GM11168 (cell line): ENCODE results near the gene CTU2.

Experiments
- in situ Hi-C: fragments of 300-500 bp; cut with MboI; formaldehyde crosslinking; loops from one replicate; pipeline ENCODE4 v1.12.0; 2022; ENCODE audit warnings: low sequenced_read_pairs; ENCODE audit not compliant: unreplicated experiment

The CTU2 gene

DNA sequence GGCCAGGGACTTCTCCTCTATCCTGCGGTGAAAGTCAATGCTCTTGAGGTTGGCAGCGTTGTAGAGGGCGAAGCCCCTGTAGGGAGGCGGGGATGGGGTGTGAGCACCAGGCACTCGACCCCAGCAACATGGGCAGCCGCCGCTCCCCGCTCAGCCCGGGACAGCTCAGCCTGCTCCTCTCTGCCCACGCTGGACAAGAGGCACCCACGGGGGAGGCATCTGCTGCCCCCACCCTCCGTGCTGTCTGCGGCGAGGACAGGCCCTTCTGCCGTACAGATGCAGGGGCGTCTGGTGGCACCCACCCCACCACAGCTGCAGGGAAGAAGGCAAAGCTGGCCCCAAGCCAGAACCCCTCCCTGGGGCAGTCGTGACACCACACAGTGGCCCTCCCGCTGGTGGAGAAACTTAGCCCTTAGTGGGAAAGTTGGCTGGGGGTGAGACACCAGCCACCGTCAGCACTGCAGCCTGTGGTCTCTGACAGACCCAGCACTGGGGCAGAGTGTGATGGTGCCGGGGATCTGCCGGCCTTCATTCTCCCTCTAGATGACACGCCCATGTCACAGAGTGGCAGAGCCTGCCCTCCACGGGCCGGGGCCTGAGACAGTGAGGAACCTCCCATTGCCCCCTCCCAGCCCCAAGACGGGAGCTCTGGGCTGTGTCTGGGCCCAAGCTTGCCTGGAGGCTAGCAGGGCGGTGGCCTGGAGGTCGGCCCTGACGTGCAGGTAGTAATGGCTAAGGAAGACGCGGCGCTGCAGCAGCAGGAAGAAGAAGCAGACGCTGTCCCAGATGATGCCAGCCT lies 19.5 kb downstream of the CTU2 start:
- in situ Hi-C loops = no loop called here

DNA sequence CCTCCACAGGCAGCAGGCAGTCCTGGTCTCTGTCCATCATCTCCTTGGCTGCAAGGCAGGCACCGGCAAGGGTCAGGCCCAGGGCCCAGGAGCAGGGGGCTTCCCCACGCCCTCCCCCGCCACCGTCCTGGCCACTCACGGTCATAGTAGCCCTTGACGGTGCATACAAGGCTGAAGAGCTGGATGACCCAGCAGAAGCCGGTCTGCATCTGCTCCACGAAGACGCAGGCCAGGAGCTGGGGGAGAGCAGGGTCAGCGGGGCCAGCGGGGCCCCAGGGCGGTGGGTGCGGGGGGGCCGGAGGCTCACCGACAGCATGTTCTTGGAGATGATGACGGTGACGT lies 20.1 kb downstream of the CTU2 start:
- in situ Hi-C loops = no loop called here

DNA sequence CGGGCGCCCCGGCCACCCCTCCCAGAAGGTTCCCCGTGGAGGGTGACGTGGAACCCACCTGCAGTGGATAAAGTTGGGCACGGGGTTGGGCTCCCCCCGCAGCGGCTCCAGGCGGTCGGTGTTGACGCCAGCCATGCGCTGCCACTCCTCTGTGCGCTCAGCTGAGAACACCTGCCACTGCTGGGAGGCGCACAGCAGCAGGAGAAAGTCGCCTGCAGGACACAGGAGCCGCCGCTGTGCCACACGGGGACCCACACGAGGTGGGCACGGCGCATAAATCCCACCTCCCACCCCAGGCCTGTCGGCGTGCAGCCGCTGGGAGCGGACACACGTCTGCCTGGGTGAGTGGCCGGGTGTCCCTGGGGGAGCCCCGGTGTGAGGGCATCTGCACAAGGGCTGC lies 20.7 kb downstream of the CTU2 start:
- in situ Hi-C loops = no loop called here

DNA sequence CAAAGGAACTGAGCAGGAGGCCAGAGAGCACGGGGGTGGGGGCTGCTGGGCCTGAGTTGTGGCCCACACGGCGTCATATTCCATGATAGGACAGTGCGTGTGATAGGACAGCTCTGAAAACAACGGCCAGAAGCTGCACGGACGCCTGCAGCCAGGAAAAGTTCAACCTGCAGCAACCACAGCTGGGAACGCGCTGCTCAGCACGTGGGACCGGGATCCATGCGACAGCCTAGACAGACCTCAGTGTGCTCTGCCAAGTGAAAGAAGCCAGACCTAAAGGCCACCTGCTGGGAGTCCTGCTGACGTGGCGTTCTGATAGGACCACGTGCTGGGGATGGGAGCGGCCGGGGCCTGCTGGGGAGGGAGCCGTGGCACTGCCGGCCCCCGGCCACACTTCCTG lies 21.6 kb downstream of the CTU2 start:
- in situ Hi-C loops = no loop called here

DNA sequence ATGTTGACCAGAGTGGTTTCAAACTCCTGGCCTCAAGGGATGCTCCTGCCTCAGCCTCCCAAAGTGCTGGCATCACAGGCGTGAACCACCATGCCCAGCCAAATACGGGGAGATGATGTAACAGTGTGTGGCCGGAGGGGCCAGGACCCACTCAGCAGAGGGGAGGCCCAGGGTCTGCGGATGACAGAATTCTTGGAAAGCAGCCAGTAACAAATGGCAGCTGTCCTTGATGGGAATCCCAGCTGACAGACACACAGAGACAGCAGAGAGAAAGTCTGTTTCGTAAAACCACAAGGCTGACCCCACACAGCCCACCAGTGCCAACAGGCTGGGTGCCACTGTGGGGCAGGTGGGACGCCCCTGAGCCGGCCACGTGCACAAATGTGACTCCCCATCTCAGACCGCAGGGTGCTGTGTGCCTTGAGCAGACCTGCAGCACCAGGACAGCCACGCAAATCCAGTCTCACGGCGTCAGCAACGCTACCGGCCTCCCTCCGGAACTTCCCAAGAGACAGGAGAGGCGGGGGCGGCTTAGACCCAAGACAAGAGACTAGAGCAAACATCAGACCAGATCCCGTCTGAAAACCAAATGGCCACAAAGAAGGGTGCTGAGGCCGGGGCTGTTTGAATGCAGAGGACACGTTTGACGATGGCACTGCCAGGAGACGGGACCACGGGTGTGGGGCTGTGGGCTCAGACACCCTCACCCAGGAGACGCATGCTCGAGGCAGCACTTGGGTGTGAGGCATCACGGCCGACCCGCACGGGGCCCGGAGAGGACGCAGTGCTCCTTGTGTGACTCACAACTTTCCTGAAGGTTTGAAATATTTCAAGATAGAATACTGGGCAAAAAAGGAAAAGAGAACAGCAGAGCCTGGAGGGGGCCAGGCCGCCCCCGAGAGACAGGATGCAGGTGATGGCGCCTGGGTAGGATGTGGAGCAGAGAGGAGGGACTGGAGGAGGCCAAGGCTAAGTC lies 24.6 kb downstream of the CTU2 start:
- in situ Hi-C loops = loop anchor here (10.0 kb wide), 1 partner anchor 54 kb away; the partner anchor contains the start of gene PIEZO1

DNA sequence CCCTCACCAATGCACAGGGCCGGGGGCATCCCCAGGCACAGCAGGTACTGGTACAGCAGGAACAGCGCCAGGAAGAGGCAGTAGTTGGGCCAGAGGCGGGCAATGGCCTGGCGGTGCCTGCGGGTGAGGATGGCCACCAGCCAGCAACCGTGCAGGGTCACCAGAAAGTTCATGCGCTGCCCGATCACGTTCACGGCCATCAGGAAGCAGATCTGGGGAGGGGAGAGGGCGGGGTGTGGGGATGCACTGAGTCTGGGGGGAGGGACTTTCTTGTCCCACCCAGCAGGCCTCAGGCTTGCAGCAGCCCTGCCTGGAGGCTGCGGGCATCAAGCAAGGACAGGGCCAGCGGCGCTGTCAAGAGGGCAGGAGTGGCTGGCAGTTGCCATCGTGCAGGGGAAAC lies 25.4 kb downstream of the CTU2 start:
- in situ Hi-C loops = loop anchor here (10.0 kb wide), 1 partner anchor 53 kb away; the partner anchor contains the start of gene PIEZO1

DNA sequence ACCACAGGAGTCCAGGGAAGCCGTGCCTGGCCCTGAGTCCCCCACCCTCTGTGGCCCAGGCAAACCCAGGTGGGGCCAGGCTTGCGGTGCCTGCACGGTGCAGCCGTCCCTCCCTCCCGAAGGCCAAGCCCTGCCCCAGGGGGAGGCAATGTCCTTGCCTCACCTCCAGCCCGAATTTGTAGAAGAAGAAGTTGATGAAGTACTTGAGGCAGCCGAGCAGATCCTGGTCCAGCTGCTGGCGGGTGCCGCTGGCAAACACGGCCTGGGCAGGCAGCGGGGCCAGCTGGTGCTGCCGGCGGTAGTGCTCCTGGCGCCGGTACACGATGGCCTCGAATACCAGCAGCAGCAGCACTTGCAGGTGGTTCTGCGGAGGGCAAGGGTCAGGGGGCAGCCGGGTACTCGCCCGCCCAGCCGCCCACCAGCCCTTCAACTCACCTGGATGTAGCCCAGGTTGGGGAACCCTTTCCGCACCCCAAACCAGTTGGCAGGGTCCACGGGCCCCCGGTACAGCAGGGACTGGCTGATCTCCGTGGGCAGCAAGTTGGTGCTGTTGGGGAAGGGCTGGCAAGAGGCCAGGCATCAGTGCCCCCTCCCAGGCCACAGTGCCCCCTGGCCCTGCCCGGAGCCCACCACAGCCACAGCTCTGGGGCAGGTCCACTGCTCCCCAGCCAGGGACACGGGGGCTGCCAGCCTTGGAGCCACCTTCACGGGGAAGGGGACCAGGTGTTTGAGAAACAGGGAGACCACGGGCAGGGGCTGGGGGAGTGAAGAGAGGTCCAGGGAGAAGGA lies 26.1 kb downstream of the CTU2 start:
- in situ Hi-C loops = loop anchor here (10.0 kb wide), 1 partner anchor 52 kb away; the partner anchor contains the start of gene PIEZO1

DNA sequence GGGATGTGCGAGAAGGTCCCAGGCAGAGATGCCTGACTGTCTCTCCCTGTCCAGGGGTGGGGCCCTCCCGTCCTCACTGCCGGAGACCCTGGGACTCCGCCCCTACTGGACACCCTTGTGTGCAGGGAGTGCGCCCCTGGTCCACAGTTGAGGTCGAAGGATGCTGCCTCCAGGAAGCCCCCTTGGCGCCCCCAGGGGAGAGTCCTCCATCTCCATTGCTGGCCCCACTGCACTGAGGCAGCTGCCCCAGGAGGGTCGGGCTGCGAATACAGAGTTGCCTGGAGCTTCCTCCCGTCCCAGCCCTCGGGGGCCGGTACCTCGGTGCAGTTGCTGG lies 26.6 kb downstream of the CTU2 start:
- in situ Hi-C loops = loop anchor here (10.0 kb wide), 1 partner anchor 52 kb away; the partner anchor contains the start of gene PIEZO1

DNA sequence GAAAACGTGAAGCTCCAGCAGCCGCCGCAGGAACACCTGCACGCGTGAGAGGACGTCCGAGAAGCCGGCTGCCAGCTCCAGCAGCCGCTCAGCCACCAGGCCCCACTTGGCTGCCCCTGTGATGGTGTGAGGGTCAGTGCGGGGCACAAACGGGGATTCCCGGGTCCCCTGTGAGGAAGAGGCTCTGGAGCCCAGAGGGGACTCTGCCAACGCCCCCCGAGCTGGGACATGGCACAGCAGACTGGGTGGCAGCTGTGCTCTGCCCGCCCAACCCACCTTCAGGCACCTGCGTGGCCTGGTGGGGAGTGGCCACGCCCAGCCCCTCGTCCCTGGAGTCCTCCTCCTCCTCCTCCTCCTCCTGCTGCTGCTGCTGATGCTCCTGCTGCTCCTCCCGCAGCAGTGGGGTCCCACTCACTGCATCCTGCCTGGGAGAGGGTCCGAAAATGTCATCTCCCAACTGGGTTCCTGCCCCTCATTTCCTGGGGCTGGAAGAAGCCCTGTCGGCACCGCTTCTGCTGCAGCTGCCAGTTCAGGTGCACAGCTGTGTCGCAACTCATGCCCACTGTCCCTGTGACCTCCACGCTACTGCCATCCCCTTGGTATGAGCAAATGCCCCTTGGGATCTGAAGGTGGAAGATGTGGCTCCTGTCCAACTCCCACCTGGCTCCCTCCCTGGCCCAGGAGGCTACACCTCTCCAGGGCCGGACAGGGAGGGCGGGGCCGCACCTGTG lies 27.5 kb downstream of the CTU2 start:
- in situ Hi-C loops = loop anchor here (10.0 kb wide), 1 partner anchor 51 kb away; the partner anchor contains the start of gene PIEZO1

DNA sequence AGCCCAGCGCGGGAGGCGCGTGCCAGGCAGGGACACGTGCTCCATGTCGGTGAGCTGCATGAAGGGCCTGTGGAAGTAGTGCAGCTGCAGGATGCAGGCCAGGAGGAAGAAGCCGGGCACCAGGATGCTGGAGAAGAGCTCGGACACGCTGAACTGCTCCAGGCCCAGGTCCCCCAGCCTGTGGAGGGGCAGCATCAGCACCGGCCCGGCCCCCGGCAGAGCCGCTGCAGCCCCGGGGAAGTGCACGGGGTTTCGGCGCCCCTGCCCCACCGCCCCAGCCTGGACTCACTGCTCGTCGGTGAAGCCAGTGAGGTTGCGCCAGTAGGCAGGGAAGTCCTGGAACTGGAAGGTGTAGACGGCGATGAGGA lies 28.0 kb downstream of the CTU2 start:
- in situ Hi-C loops = loop anchor here (10.0 kb wide), 1 partner anchor 50 kb away; the partner anchor contains the start of gene PIEZO1

DNA sequence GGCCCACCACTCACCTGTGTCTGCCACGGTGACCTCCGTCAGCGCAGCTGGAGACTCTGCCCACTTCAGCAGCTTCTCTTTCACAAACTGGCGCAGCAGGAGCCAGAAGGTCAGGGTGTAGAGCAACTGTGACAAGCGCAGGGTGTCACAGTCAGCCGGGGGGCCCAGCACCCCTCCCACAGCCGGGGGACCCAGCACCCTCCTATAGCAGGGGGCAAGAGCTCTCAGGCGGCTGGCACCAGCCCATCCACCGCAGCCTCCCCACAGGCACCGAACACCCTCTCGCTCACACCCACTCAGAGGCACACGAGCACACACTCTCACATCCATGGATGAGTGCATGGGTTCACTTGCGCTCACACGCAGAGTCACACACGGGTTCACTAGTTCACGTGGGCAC lies 28.8 kb downstream of the CTU2 start:
- in situ Hi-C loops = loop anchor here (10.0 kb wide), 1 partner anchor 50 kb away; the partner anchor contains the start of gene PIEZO1

DNA sequence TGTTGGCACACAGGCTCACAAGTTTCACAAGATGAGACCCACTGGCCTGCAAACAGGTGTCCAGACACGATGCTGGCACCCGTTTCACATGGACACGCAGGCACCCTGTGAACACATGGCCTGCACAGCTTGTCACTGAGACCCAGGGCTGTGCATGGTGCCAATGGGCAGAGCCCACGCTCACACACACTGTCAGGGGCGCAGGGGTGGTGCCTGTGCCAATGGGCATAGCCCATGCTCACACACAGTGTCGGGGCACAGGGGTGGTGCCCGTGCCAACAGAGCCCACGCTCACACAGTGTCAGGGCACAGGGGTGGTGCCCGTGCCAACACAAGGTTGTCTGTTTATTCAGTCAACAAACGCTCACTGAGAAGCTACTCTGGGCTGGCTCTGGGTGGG lies 29.3 kb downstream of the CTU2 start:
- in situ Hi-C loops = loop anchor here (10.0 kb wide), 1 partner anchor 49 kb away; the partner anchor contains the start of gene PIEZO1

DNA sequence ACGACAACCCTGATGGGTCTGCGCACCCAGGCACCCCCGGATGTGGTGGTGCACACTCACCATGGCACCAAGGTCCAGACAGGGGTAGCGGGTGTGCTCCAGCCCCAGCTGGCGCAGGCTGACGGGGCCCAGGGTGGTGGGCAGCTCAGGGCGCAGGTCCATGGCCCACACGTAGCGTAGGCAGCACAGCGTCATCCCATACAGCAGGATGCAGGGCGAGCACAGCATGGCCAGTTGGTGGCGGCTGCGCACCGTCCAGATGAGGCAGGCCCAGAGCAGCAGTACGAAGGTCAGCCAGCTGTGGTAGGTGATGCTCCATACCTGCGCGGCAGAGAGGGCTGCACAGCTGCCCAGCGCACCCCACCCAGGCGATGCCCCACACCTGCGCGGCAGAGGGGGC lies 29.8 kb downstream of the CTU2 start:
- in situ Hi-C loops = loop anchor here (10.0 kb wide), 1 partner anchor 49 kb away; the partner anchor contains the start of gene PIEZO1

DNA sequence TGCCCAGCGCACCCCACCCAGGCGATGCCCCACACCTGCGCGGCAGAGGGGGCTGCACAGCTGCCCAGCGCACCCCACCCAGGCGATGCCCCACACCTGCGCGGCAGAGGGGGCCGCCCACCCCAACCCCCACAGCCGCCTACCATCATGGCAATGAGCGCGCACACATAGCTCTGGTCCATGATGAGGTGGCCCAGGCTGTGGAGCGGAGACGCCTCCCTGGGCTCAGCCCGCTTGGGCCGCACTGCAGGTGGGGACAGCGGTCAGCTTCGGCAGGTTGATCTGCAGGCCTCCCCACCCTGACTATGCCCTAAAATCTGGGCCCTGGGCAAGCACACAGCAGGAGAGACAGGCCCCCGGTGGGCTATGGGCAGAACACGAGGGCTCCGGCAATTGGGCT lies 30.2 kb downstream of the CTU2 start:
- in situ Hi-C loops = loop anchor here (10.0 kb wide), 1 partner anchor 48 kb away; the partner anchor contains the start of gene PIEZO1

DNA sequence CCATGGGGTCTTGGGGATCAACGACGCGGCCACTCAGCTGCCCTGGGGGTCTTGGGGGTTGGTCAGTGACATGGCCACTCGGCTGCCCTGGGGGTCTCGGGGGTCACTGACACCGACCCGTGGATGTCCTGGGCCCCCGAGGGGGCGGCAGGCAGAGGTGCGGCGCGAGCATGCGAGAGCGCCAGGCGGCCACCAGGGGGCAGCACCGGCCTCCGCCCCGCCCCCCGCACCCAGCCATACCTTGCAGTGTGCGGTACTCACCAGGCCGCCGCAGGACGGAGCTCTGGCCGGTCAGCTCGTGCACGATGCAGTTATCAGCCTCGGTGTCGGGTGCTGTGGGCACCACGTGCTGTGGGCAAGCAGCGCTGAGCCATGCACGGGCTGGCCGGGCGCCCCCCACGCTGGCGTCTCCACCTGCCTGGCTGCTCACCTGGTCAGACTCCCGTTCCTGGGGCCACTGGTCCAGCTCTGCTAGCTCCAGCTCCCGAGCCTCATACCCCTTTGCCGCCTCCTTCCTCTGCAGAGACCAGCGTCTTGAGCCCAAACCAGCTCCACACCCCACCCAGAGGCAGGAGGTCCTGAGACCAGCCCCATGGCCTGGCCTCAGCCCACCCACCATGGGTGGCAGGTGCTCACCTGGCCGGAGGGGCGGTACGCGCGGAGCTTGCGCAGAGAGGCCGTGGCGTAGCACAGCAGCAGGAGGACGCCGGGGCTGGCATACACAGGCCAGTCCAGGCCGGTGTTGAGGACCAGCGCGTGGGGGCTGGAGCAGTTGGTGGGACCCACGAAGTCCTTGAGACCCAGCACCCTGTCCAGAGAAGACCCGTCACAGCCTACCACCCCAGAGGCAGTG lies 31.2 kb downstream of the CTU2 start:
- in situ Hi-C loops = loop anchor here (10.0 kb wide), 1 partner anchor 47 kb away; the partner anchor contains the start of gene PIEZO1

DNA sequence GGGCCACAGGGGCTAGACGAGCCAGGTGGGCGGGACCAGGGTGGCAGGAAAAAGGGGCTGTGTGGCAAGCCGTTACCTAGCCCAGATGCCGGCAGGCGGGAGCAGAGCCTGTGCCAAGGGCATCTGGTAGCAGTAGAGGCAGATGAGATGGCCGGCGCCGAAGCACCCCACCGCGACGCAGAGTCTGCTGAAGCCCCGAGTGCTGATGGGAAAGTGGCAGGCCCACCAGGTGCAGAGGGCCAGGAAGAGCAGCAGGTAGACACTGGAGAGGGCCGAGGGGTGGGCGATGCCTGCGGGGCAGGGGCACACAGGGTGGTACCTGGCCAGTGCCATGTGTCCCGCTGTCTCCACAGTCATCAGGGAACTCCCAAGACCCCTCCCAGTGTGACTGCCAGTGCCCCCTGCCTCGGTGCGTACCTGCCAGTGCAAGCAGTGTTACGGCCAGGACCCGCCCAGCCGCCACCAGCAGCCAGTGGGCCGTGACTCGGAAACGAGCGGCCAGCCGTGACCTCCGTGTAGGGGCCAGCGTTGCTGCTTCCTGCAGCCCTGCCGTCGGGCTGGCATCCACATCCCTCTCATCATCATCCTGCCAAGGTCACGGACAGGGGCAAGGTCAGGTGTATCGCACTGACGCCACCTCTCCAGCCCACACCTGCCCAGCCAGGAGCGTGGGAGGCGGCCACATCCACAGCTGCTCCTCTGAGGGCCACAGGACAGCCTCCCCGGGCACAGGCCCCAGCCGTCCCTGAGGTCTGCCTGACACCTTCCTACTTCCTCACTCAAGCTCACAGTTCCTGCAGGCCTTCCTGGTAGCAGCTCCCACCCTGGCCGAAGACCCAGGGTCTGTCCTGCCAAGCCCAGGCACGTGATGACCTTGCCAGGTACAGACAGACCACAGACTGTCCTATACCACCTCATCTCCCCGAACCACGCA lies 32.1 kb downstream of the CTU2 start:
- in situ Hi-C loops = loop anchor here (10.0 kb wide), 1 partner anchor 46 kb away; the partner anchor contains the start of gene PIEZO1
